Right lobe of liver (tissue), 4 donors: Measurements from ENCODE around the gene DCBLD2.

Experiments used
- POLR2A ChIP-seq: fragments of 450-650 bp; IDR thresholded peaks from one replicate; pipeline ENCODE4 v1.6.1; 2017; ENCODE audit warnings: antibody characterized with exemption, mild to moderate bottlenecking
- TF ChIP-seq, protein P1 (sequence below), 4 donors: fragments of 200-600 bp in 3 of 4; fragments of 450-650 bp in 1 of 4; IDR thresholded peaks; one replicate each; pipeline versions ENCODE4 v1.5.1 to v1.8.0; 2016 to 2022; ENCODE audit warnings: antibody characterized with exemption in 4 of 4, mild to moderate bottlenecking in 2 of 4
- donor health status: DM: no; HTN: no; CAD: no.
- donor health status: DM: no; HTN: no; CAD: no.
- donor health status: DM: no; HTN: yes; CAD: no.

DNA sequence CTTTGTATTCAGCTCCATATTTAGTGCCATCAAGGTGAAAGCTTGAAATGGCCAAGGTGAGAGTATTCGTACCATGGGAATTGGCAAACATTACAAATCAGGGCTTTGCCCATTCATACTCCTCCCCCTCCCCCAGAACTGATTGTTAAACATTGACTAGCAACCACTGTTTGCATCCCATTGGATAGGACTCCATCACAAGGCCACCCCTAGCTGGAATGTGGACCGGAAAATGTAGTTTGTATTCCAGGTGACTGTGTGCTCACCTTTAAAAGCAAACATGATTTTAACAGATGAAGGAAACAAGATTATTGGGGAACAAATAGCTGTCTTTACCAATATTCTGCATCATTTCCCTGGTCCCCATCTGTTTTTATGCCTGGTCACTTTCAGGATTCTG, 124.2 kb downstream of the DCBLD2 start:
- TF ChIP-seq, protein P1, sequence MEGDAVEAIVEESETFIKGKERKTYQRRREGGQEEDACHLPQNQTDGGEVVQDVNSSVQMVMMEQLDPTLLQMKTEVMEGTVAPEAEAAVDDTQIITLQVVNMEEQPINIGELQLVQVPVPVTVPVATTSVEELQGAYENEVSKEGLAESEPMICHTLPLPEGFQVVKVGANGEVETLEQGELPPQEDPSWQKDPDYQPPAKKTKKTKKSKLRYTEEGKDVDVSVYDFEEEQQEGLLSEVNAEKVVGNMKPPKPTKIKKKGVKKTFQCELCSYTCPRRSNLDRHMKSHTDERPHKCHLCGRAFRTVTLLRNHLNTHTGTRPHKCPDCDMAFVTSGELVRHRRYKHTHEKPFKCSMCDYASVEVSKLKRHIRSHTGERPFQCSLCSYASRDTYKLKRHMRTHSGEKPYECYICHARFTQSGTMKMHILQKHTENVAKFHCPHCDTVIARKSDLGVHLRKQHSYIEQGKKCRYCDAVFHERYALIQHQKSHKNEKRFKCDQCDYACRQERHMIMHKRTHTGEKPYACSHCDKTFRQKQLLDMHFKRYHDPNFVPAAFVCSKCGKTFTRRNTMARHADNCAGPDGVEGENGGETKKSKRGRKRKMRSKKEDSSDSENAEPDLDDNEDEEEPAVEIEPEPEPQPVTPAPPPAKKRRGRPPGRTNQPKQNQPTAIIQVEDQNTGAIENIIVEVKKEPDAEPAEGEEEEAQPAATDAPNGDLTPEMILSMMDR (IDR thresholded peaks at IDR 0.05) = no peak
- peak; percentile 33 for TF ChIP-seq POLR2A
